ENCODE data around the gene CHRNA1. TPM values are rescaled to one million over a fixed set of nuclear protein-coding genes. Genes with fewer than 3 reads are reported as not detected.

The CHRNA1 gene
- total and polyA plus RNA-seq, 2 of the 13 experiments (the other 11 are each of a cell fraction or from before 2014, with no cell fraction given), result not detected

GRCh38 chr2:174798801-174799200, 34.5 kb upstream of the CHRNA1 start:
- intact Hi-C loops (cut with micrococcal nuclease; ENCODE audit: unreplicated experiment) (no loop called here), in situ Hi-C loops (cut with HindIII; ENCODE audit: extremely low pct_ligation_motif_present, low pct_unique_long_range_greater_than_20kb) (no loop called here)
- ATAC-seq (peak; percentile 47; the same call in 1 of the 3 replicates), DNase-seq (ENCODE audit: low spot score) (no peak), FAIRE-seq (no peak)
- CTCF ChIA-PET (ENCODE audit: low intra/inter-chr PET ratio, low total read pairs), result no interaction called here
- Histone ChIP-seq H3K9ac (ENCODE audit: insufficient read depth, low read depth, low read length) (no peak overlapping the region), H3K27ac (ENCODE audit: extremely low read length, insufficient read depth, low read length) (no peak overlapping the region), H3K36me3 (replicated peaks in 1 of 2; ENCODE audit: control insufficient read depth in 1 of 2, insufficient read depth in 2 of 2, low read length in 2 of 2) (no peaks in the 10 kb centered on the region), H3K4me1 (ENCODE audit: insufficient read depth, low read length) (no peaks in the 10 kb centered on the region), H3K27me3 (ENCODE audit: control insufficient read depth in 1 of 2, insufficient read depth in 2 of 2, low read length in 2 of 2) (peaks cover 0 to 3% of the 10 kb centered on the region in 2 experiments; a peak in 3 of 5 replicates), H4K20me1 (ENCODE audit: insufficient read depth, low read length) (no peaks in the 10 kb centered on the region), H3K4me3 (replicated peaks in 1 of 3; ENCODE audit: insufficient read depth in 1 of 3, low read depth in 2 of 3, low read length in 3 of 3) (no peak overlapping the region), H3K4me2 (ENCODE audit: low read depth, low read length) (no peak overlapping the region), H2AFZ (ENCODE audit: low read length) (no peak overlapping the region), H3K9me3 (ENCODE audit: low read length) (no peaks in the 10 kb centered on the region), H3K79me2 (ENCODE audit: insufficient read depth, low read length) (no peaks in the 10 kb centered on the region)
- POLR2A ChIA-PET, result no interaction called here
- 30% methylated on average over 1 of the region's 1 CpG for WGBS (ENCODE audit: low lambda C conversion rate)
- BruUV-seq (replicated peaks), result no TSS peak
- TF ChIP-seq MEIS2 (CRISPR knock-in tag; IDR thresholded peaks at IDR 0.05) (no peak), ZUFSP (CRISPR knock-in tag; IDR thresholded peaks at IDR 0.05; ENCODE audit: borderline replicate concordance) (no peak), ZNF446 (CRISPR knock-in tag; IDR thresholded peaks at IDR 0.05) (no peak), ZSCAN22 (CRISPR knock-in tag; IDR thresholded peaks at IDR 0.05) (no peak), DNMT1 (CRISPR knock-in tag; IDR thresholded peaks at IDR 0.05) (no peak), MAFF (IDR thresholded peaks at IDR 0.05; ENCODE audit: low read depth, low read length) (no peak), GLMP (CRISPR knock-in tag; IDR thresholded peaks at IDR 0.05; ENCODE audit: borderline replicate concordance) (no peak), NR2F1 (CRISPR knock-in tag; IDR thresholded peaks at IDR 0.05) (no peak), ZNF782 (CRISPR knock-in tag; IDR thresholded peaks at IDR 0.05; ENCODE audit: borderline replicate concordance) (no peak), BCL3 (CRISPR knock-in tag; IDR thresholded peaks at IDR 0.05) (no peak), SP4 (CRISPR knock-in tag; IDR thresholded peaks at IDR 0.05) (no peak), CEBPB (IDR thresholded peaks at IDR 0.05; ENCODE audit: borderline replicate concordance, low read depth, low read length) (no peak), ZNF530 (CRISPR knock-in tag; IDR thresholded peaks at IDR 0.05; ENCODE audit: low read depth) (no peak), SIX4 (CRISPR knock-in tag; IDR thresholded peaks at IDR 0.05) (no peak), GFI1 (CRISPR knock-in tag; IDR thresholded peaks at IDR 0.05; ENCODE audit: borderline replicate concordance) (no peak), SIX1 (CRISPR knock-in tag; IDR thresholded peaks at IDR 0.05; ENCODE audit: borderline replicate concordance) (no peak), ADNP (CRISPR knock-in tag; IDR thresholded peaks at IDR 0.05) (no peak), HMGXB4 (CRISPR knock-in tag; IDR thresholded peaks at IDR 0.05; ENCODE audit: borderline replicate concordance in 1 of 2, low read depth in 1 of 2) (no peak)
